GM21529 (cell line): Measurements from ENCODE around the gene TAF1L.
A peak's percentile ranks its signal among the peaks of the same experiment; 100 is the strongest.
"Not testable (repeated sequence)": the region's sequence is repeated elsewhere in the genome, so short reads cannot be mapped to it uniquely, and the experiment has no call there.

Experiments
- ATAC-seq: cut with Tn5 transposase; IDR thresholded peaks from one replicate; pipeline ENCODE4 v1.9.1; 2021; ENCODE audit not compliant: unreplicated experiment

Gene TAF1L, protein sequence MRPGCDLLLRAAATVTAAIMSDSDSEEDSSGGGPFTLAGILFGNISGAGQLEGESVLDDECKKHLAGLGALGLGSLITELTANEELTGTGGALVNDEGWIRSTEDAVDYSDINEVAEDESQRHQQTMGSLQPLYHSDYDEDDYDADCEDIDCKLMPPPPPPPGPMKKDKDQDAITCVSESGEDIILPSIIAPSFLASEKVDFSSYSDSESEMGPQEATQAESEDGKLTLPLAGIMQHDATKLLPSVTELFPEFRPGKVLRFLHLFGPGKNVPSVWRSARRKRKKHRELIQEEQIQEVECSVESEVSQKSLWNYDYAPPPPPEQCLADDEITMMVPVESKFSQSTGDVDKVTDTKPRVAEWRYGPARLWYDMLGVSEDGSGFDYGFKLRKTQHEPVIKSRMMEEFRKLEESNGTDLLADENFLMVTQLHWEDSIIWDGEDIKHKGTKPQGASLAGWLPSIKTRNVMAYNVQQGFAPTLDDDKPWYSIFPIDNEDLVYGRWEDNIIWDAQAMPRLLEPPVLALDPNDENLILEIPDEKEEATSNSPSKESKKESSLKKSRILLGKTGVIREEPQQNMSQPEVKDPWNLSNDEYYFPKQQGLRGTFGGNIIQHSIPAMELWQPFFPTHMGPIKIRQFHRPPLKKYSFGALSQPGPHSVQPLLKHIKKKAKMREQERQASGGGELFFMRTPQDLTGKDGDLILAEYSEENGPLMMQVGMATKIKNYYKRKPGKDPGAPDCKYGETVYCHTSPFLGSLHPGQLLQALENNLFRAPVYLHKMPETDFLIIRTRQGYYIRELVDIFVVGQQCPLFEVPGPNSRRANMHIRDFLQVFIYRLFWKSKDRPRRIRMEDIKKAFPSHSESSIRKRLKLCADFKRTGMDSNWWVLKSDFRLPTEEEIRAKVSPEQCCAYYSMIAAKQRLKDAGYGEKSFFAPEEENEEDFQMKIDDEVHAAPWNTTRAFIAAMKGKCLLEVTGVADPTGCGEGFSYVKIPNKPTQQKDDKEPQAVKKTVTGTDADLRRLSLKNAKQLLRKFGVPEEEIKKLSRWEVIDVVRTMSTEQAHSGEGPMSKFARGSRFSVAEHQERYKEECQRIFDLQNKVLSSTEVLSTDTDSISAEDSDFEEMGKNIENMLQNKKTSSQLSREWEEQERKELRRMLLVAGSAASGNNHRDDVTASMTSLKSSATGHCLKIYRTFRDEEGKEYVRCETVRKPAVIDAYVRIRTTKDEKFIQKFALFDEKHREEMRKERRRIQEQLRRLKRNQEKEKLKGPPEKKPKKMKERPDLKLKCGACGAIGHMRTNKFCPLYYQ (N-terminal part only)

DNA sequence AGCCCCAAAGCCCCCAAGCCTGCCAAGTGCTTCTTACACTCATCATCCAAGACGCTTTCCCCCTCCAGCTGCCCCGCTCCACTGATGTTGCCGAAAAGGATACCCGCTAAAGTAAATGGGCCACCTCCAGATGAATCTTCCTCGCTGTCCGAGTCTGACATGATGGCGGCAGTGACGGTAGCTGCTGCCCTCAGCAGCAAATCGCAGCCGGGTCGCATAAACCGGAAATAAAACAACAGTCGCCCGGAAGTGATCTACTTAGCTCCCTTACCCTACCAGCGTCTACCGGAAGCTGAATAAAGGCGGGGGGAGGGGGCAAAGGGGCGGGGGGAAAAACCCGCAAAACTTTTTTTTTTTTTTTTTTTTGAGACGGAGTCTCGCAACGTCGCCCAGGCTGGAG, at the start of gene TAF1L:
TSS of gene TAF1L (minus strand) at position 308 of the 400 bp plus-strand sequence. CDS start at position 218, 90 bp downstream.
- ATAC-seq, result no peak

DNA sequence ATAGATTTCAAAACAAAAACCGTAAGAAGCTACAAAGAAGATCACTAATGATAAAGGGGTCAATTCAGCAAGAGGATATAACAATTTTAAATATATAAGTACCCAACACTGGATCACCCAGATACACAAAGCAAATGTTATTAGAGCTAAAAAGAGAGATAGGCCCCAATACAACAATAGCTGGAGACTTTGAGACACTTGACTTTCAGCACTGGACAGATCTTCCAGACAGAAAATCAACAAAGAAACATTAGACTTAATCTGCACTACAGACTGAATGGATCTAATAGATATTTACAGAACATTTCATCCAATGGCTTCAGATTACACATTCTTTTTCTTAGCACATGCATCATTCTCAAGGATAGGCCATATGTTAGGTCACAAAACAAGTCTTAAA, 46.3 kb upstream of the TAF1L start:
- no peak for ATAC-seq

DNA sequence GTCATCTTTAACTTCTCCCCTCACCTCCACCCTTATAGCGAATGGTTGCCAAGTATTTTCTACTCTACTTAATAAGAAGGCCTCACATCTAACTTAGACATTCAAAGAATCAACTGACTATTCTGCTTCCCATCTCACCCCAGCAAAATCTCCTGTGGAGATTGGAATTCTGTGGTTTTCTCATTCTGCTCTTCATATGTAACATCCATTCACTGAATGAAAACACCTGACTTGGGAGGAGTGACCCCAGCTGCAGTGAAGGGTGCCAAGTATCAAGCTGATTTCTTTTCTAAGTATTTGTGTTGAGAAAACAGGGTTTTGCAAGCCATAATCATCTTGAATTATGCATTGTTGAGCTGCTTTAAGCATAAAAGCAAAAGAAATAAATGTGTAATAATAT, 42.5 kb upstream of the TAF1L start:
- no peak for ATAC-seq

DNA sequence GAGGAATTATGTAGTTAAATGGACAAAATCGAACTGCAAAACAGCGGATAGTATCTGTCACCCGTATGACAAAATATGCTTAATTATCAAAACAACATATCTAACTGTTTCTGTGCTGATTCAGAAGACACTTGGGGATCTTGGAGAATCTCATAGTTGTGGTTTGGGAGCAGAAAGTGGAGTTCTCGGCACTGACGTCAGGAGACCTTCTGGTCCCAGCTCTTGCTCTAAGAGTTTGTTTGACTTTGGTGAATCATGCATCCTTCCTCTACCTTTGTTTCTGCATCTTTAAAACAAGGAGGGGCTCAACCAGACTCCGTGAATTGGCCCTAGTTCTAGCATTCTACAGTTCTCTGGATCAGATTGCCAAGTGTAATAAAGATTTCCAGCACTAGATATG, 37.0 kb upstream of the TAF1L start:
- no peak for ATAC-seq

DNA sequence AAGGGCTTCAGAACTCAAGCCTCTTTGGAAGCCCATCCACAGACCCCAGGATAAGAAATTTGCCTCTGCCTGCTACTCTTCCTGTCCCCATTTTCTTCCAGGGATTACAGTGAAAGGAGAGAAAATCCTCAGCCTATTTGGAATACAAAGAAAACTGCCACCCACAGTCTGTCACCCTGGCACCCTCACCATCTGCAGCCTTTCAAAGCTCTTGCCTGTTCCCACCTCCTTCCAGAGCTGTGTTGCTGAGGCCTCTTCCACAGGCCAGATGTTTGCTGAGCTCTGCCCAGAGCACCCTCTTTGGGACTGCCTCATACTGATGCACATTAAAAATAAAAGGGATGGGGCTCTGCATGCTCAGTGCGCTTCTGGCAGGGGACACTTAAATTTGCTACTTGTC, 35.9 kb upstream of the TAF1L start:
- no peak for ATAC-seq

DNA sequence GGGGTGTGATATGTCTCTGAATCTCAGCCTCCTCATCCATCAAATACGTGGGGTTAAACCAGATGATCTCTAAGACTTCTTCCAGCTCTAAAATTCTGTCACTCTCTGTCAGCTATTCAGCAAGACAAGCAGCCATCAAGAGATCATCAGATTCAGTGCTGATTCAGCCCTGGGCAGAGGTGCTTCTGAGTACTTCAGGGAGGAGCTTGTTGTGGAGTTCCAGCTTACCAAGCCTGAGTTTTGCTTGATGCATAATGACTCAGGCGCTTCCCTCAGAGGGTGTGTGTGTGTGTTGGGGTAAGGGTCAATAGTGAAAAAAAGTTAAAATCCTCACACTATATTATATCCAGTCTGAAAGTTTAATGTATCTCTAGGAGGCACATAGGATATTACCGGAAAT, 29.6 kb upstream of the TAF1L start:
- ATAC-seq, result no peak

DNA sequence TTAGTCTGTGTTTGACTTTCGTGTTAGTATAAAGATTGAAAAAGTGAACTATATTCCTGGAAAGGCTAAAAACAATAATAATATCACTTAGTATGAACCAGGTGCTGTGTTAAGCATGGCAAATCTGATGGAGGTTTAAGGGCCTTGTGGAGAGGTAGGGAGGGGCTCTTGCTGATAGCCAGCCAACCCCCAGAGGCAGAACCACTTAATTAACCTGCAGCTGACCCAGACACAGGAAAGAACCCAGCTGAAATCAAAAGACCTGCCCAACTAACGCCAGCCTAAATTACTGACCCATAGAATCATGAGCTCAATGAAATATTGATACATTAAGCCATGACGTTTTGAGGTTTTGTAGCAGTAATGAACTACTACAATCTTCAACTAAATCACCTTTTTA, 28.3 kb upstream of the TAF1L start:
- no peak for ATAC-seq

DNA sequence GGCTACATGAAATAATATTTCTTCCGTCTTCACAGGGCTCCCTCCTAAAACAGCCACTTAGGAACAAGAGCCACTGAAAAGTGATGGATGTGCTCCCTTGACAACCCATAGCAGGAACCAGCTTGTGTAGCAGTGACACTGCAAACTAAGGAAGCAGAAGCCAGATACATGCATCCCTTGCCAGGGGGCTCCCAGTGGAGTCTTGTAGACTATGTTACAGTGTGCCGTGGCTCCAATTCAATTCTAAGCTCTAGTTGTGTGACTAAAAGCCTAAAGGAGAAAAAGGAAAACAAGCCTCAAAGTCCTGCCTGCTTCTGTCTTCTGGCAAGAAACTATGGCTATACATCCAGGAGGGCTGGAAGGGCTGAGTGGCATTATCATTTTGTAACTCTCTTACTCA, 12.2 kb upstream of the TAF1L start:
- ATAC-seq, result no peak

DNA sequence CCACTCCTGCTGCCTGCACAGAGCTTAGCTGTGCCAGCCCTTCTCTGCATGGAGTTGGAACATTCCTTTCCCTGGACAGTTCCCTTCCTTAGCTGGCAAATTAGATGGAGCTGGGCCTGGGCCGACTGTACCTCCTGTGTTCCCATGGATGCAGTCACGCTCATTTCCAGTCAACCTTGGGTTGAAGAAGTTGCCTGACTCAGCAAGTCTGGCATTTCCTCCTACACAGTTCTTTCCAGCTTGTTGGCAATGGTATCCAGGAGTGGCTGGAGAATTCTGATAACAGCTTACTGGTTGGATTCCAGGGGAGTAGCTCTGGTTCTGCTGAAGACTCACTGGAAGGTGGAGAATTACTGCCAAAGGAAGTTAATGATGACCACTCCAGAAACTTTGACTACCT, 9.2 kb upstream of the TAF1L start:
- ATAC-seq, result no peak

DNA sequence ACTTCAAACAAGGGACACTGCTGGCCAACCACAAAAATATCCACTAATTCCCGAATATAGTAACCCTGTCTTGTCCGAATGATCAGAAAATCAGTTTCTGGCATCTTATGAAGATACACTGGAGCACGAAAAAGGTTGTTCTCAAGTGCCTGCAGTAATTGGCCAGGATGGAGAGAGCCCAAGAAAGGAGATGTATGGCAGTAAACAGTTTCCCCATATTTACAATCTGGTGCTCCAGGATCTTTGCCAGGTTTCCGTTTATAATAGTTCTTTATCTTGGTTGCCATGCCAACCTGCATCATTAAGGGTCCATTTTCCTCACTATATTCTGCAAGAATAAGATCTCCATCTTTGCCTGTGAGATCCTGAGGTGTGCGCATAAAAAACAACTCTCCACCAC, 2.3 kb downstream of the TAF1L start:
- not testable (repeated sequence) for ATAC-seq

DNA sequence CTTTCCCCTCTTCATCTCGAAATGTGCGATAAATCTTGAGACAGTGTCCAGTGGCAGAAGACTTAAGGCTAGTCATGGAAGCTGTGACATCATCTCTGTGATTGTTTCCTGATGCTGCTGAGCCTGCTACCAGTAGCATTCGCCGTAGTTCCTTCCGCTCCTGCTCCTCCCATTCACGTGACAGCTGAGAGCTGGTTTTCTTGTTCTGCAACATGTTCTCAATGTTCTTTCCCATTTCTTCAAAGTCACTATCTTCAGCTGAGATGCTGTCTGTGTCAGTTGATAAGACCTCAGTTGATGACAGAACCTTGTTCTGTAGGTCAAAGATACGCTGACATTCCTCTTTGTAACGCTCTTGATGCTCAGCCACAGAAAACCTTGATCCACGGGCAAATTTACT, 3.5 kb downstream of the TAF1L start:
- no peak for ATAC-seq

DNA sequence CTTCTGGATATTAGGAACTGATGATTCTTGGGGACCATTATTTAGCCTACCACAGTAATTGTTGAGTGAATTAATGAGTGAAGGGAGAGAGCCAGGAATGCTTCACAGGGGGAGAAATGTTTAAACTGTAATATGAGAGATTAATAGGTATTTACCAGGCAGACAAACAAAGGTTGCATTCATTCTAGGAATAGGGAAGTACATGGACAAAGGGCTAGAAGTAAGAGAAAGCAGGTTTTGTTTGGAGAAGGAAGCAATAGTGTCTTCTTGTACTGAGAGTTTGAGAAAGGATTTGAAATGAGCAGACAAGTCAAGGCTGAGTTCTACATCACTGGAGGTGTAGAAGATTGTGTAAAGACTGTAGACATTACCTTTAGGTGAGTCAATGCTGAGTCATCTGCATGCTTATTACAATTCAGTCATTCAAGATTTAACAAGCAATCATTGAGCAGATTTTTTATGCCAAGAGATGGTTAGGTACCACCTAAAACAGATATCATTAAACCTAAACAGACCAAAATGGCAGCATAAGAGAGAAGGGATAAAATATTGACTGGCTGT, 8.0 kb downstream of the TAF1L start:
- no peak for ATAC-seq

DNA sequence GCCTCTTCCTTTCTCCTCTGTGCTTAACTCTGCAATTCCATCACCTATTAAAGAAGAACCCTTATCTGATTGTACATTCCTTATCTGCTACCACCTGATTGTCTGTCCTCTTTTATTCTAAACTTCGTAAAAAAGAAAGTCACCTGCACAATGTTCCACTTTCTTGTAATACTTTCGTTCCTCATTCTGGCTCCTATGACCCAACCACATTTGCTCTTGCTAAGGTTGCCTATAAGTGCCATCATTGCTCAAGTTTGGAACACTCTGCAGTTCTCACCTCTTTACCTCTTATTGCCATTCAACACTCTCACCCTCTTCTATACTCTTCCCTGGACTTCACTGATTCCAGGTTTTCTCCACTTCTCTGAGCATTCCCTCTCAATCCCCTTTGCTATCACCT, 10.1 kb downstream of the TAF1L start:
- ATAC-seq, result no peak

DNA sequence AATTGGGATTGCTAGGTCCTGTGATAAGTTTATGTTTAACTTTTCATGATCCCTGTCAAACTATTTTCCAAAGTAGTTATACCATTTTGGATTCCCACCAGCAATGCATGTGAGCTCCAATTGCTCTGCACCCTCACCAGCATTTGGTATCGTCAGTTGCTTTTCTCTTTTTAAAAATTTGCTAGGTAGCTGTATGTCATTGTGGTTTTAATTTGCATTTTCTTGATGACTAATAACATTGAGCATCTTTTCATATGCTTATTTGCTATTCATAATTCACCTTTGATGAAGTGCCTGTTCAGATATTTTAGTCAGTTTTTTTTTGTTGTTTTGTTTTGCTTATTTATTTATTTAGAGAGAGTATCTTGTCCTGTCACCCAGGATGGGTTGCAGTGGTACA, 12.5 kb downstream of the TAF1L start:
- no peak for ATAC-seq

DNA sequence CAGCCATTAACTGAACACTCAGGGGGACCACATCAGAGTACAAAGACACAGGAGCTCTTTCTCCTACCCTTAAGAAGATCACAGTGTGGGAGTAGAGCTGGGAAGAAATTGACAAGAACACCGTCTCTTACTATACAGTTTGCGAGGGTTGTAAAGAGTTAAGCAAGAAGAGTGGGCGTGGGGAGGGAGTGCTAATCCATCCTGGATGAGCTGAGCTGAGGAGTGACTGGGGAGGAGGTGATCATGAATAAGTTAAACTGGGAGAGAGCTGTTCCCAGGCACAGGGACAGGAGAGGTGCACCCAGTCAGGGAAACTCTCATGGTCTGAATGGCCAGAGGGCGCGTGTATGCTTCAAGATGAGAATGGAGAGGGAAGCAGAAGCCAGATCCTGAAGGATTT, 17.2 kb downstream of the TAF1L start:
- ATAC-seq, result no peak

DNA sequence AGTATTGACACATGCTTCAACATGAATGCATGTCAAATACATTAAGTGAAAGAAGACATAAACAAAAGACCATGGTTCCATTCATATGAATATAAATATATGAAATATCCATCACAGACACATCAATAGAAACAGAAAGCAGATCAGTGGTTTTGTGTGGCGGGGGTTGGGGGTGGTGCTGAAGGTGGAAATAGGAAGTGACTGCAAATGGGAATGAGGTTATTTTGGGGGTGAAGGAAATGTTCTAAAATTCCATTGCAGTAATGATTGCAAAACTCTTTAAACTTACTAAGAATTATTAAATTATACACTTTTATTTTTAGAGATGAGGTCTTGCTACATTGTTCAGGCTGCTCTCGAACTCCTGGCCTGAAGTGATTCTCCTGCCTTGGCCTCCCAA, 28.7 kb downstream of the TAF1L start:
- no peak for ATAC-seq

DNA sequence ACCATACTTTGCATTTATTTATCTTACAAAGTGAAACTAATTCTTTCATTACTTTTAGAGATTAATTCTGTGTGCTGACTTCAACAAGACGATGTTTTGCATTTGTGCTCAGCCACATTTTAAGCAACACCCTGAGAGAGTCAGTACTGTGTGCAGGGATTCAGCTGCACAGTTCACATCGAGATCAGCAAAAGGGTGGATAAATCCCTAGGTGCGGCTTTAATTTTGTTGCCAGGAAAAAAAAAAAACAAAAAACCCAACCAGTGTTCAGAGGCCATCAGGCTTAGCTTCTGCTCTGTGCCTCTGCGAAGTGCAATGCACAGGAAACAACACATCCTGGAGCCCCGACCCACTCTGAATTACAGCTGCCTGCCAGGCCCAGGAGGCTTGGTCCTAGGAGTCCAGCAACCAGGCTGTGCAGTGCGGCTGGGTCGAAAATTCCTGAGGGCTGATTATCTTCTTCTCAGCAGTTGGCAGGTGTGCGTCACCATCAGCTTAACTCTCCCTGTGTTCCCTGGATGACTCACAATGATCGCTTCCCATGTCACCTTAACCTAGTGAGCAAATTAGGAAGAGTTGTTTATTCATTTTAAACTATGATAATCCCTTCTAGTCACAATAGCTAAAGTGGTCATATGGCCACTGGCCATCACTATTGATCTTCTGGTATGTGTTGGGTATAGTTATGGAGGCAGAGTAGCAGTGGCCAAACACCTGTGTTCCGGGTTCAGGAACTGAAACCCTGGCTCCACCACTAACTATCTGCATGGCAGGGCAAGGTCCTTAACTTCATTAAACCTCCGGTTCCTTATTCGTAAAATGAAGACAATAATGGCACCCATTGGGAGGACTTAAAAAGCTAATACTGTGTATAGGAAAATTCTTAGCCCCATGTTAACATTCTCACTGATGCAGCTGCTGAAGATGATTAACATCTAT, 31.3 kb downstream of the TAF1L start:
- peak; percentile 64 for ATAC-seq

DNA sequence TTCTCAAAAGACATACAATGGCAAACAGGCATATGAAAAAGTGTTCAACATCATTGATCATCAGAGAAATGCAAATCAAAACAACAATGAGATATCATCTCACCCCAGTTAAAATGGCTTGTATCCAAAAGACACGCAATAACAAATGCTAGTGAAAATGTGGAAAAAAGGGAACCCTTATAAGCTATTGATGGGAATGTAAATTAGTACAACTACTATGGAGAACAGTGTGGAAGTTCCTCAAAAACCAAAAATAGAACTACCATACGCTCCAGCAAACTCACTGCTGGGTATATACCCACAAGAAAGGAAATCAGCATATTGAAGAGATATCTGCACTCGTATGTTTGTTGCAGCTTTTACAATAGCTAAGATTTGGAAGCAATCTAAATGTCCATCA, 36.4 kb downstream of the TAF1L start:
- ATAC-seq, result not testable (repeated sequence)

DNA sequence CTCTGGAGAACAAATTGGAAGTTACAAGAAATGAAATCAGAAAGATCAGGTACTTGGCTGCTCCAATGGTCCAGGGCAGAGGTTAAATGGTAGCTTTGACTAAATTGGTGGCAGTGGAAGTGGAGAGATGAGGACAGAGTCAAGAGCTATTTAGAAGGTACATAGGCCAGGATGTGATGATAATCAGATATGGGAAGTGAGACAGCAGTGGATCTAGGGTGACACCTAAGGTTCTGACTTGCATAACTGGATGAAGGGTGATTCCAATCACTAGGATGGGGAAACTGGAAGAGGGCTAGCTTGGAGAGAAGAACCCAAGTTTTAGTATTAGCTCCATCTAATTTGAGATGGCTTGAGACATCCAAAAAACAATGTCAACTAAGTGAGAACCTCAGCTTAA, 38.5 kb downstream of the TAF1L start:
- no peak for ATAC-seq
